H1 (cell line): Measurements from ENCODE around the gene ZDHHC11. TPM values are rescaled to one million over a fixed set of nuclear protein-coding genes. Genes with fewer than 3 reads are reported as not detected.
"Not testable (repeated sequence)": the region's sequence is repeated elsewhere in the genome, so short reads cannot be mapped to it uniquely, and the experiment has no call there.

Source experiments
- CTCF ChIA-PET: fragments of 300-600 bp; sonication (Branson Sonifier 250); formaldehyde crosslinking; loops from one replicate; lab custom pipeline; 2021; ENCODE audit not compliant: partially characterized antibody; lab: Charles Lee
- POLR2A ChIA-PET: fragments of 300-600 bp; sonication (Branson Sonifier 250); formaldehyde crosslinking; loops from one replicate; lab custom pipeline; 2021; ENCODE audit warnings: inconsistent platforms; ENCODE audit not compliant: partially characterized antibody; lab: Charles Lee
- DNase-seq, 2 experiments: peaks; one replicate each; pipeline versions ENCODE4 v3.0.0 to v3.0.0-alpha.2; 2010 to 2022; ENCODE audit warnings: low spot score in 2 of 2, low read depth in 1 of 2, mixed read lengths in 1 of 2
- FAIRE-seq: peaks from 2 replicates; lab custom pipeline; 2011; peaks lifted over from hg19 to GRCh38; lab: Jason Lieb, UNC
- H2AFZ ChIP-seq: 2 replicates; pipeline ENCODE4 v1.8.1; 2012; ENCODE audit warnings: low read length, inconsistent platforms
- H2AK5ac ChIP-seq: 2 replicates; pipeline ENCODE4 v1.6.1; 2013; ENCODE audit warnings: low read depth, low read length
- H2BK120ac ChIP-seq: replicated peaks from 2 replicates; pipeline ENCODE3; 2013; ENCODE audit warnings: low read depth, low read length, inconsistent platforms
- H2BK12ac ChIP-seq: 2 replicates; pipeline ENCODE4 v1.6.1; 2013; ENCODE audit warnings: low read depth, low read length
- H2BK15ac ChIP-seq: 2 replicates; pipeline ENCODE4 v1.6.1; 2013; ENCODE audit warnings: low read length
- H2BK20ac ChIP-seq: 2 replicates; pipeline ENCODE4 v1.6.1; 2013; ENCODE audit warnings: low read length
- H2BK5ac ChIP-seq: 2 replicates; pipeline ENCODE4 v1.6.1; 2013; ENCODE audit warnings: low read depth, low read length
- H3K14ac ChIP-seq: 2 replicates; pipeline ENCODE4 v1.6.1; 2013; ENCODE audit warnings: inconsistent platforms; ENCODE audit not compliant: insufficient read length
- H3K18ac ChIP-seq: 2 replicates; pipeline ENCODE4 v1.6.1; 2013; ENCODE audit warnings: low read length; ENCODE audit errors: extremely low read depth
- H3K23ac ChIP-seq: 2 replicates; pipeline ENCODE4 v1.6.1; 2013; ENCODE audit warnings: inconsistent platforms; ENCODE audit not compliant: insufficient read length
- H3K23me2 ChIP-seq: 2 replicates; pipeline ENCODE4 v1.6.1; 2013; ENCODE audit warnings: low read depth, low read length
- H3K27ac ChIP-seq: 2 replicates; pipeline ENCODE4 v1.6.1; 2011; ENCODE audit warnings: low read depth, low read length, inconsistent platforms
- H3K27me3 ChIP-seq, 4 experiments: replicated peaks in 1 of 4; 1 replicate in 1 of 4; 2 replicates in 3 of 4; pipeline versions ENCODE4 v1.6.1 to v1.8.1; 2011 to 2013; ENCODE audit warnings: low read length in 3 of 4, mild to moderate bottlenecking in 3 of 4, inconsistent platforms in 2 of 4, mixed read lengths in 2 of 4, moderate library complexity in 1 of 4; ENCODE audit not compliant: control insufficient read depth in 3 of 4, insufficient read depth in 3 of 4; ENCODE audit errors: extremely low read depth in 1 of 4
- H3K36me3 ChIP-seq, 4 experiments: 2 replicates each; pipeline versions ENCODE4 v1.6.1 to v1.8.1; 2011 to 2013; ENCODE audit warnings: mild to moderate bottlenecking in 4 of 4, low read length in 3 of 4, moderate library complexity in 2 of 4, control low read depth in 1 of 4, inconsistent platforms in 1 of 4; ENCODE audit not compliant: insufficient read depth in 4 of 4, control insufficient read depth in 2 of 4
- H3K4ac ChIP-seq: replicated peaks from 2 replicates; pipeline ENCODE3; 2013; ENCODE audit warnings: low read length, low read depth, mixed read lengths, inconsistent platforms; ENCODE audit not compliant: insufficient read length
- H3K4me1 ChIP-seq, 4 experiments: replicated peaks in 1 of 4; 1 replicate in 1 of 4; 2 replicates in 3 of 4; pipeline versions ENCODE4 v1.6.1 to v1.8.1; 2011 to 2013; ENCODE audit warnings: low read length in 3 of 4, inconsistent platforms in 2 of 4, mixed read lengths in 1 of 4; ENCODE audit not compliant: insufficient read depth in 4 of 4, control insufficient read depth in 3 of 4
- H3K4me2 ChIP-seq, 2 experiments: 2 replicates each; pipeline versions ENCODE4 v1.6.1 to v1.8.1; 2011 to 2013; ENCODE audit warnings: low read depth in 2 of 2, low read length in 2 of 2, control low read depth in 1 of 2, inconsistent platforms in 1 of 2, mild to moderate bottlenecking in 1 of 2; ENCODE audit not compliant: insufficient read depth in 1 of 2
- H3K4me3 ChIP-seq, 4 experiments: fragments of 200-600, 300-600 bp in 1 of 4; sonication (generic), shearing (Covaris generic), sonication (Bioruptor Twin) in 1 of 4; 2 replicates each; pipeline versions ENCODE4 v1.5.1 to v1.8.1; 2011 to 2016; ENCODE audit warnings: low read length in 4 of 4, low read depth in 3 of 4, control low read depth in 2 of 4, inconsistent platforms in 2 of 4, mild to moderate bottlenecking in 2 of 4, mixed read lengths in 1 of 4, moderate library complexity in 1 of 4; ENCODE audit not compliant: insufficient read depth in 2 of 4; ENCODE audit errors: extremely low read depth in 1 of 4
- H3K56ac ChIP-seq: replicated peaks from 2 replicates; pipeline ENCODE3; 2013; ENCODE audit warnings: low read depth, mild to moderate bottlenecking, mixed read lengths, low read length, inconsistent platforms; ENCODE audit not compliant: insufficient read length
- H3K79me1 ChIP-seq: 2 replicates; pipeline ENCODE4 v1.6.1; 2013; ENCODE audit warnings: low read depth, low read length, control low read depth
- H3K79me2 ChIP-seq, 2 experiments: 2 replicates each; pipeline versions ENCODE4 v1.6.1 to v1.8.1; 2012 to 2013; ENCODE audit warnings: low read length in 2 of 2, mild to moderate bottlenecking in 2 of 2, inconsistent platforms in 1 of 2; ENCODE audit not compliant: insufficient read depth in 2 of 2, control insufficient read depth in 1 of 2
- H3K9ac ChIP-seq, 4 experiments: replicated peaks in 1 of 4; 1 replicate in 1 of 4; 2 replicates in 3 of 4; pipeline versions ENCODE4 v1.6.1 to v1.8.1; 2011 to 2013; ENCODE audit warnings: low read depth in 3 of 4, low read length in 3 of 4, control low read depth in 2 of 4, mild to moderate bottlenecking in 2 of 4, moderate library complexity in 2 of 4, inconsistent platforms in 1 of 4; ENCODE audit errors: extremely low read depth in 1 of 4
- H3K9me3 ChIP-seq, 2 experiments: 2 replicates each; pipeline versions ENCODE4 v1.6.1 to v1.8.1; 2012 to 2013; ENCODE audit warnings: mild to moderate bottlenecking in 2 of 2, moderate library complexity in 2 of 2, control low read depth in 1 of 2, inconsistent platforms in 1 of 2, low read depth in 1 of 2, low read length in 1 of 2, mixed read lengths in 1 of 2; ENCODE audit not compliant: insufficient read depth in 2 of 2
- H4K20me1 ChIP-seq, 2 experiments: replicated peaks in 1 of 2; 2 replicates each; pipeline versions ENCODE3 to v1.8.1; 2011 to 2013; ENCODE audit warnings: inconsistent platforms in 2 of 2, low read length in 2 of 2, mild to moderate bottlenecking in 1 of 2; ENCODE audit not compliant: insufficient read depth in 2 of 2, control insufficient read depth in 1 of 2
- H4K5ac ChIP-seq: 2 replicates; pipeline ENCODE4 v1.6.1; 2013; ENCODE audit warnings: low read length, low read depth, mixed read lengths, inconsistent platforms; ENCODE audit not compliant: insufficient read length
- H4K8ac ChIP-seq: 2 replicates; pipeline ENCODE4 v1.8.0; 2013; ENCODE audit warnings: mild to moderate bottlenecking, moderate library complexity, low read length, inconsistent platforms; ENCODE audit not compliant: insufficient read depth; ENCODE audit errors: extremely low read depth
- H4K91ac ChIP-seq: replicated peaks from 2 replicates; pipeline ENCODE3; 2013; ENCODE audit warnings: low read length, mixed read lengths, inconsistent platforms; ENCODE audit not compliant: insufficient read length
- HDAC2 ChIP-seq, 2 experiments: fragments of 300-600 bp in 1 of 2; sonication (generic) in 1 of 2; IDR thresholded peaks; 2 replicates each; pipeline ENCODE4 v1.6.1; 2011 to 2012; ENCODE audit warnings: low read depth in 2 of 2, low read length in 2 of 2, mild to moderate bottlenecking in 2 of 2, moderate library complexity in 2 of 2, borderline replicate concordance in 1 of 2, inconsistent platforms in 1 of 2
- USF2 ChIP-seq: IDR thresholded peaks from 2 replicates; pipeline ENCODE4 v1.6.1; 2011; ENCODE audit warnings: low read length, improper control_type of control experiment
- WGBS, 2 experiments: shearing (Covaris generic) in 1 of 2; methylation state at CpG; one replicate each; pipeline versions ENCODE4 v1.1.6 to v1.1.7; 2013 to 2015; ENCODE audit warnings: low lambda C conversion rate in 2 of 2, mixed read lengths in 2 of 2, inconsistent platforms in 1 of 2, low coverage in 1 of 2, missing lambda C conversion rate in 1 of 2; ENCODE audit not compliant: insufficient replicate concordance in 2 of 2, insufficient coverage in 1 of 2, insufficient read length in 1 of 2; ENCODE audit errors: extremely low coverage in 1 of 2, missing lambda C conversion rate in 1 of 2; 5-methylcytosine and 5-hydroxymethylcytosine counted together
- polyA plus RNA-seq, 7 experiments: library from polyadenylated mRNA; depleted of rRNA in 3 of 7; stranded (reverse) in 5 of 7; unstranded in 2 of 7; fragments of >200 nt in 5 of 7; fragments of 200-250 nt in 2 of 7; gene quantifications; 1 replicate in 5 of 7; 2 replicates in 1 of 7; 4 replicates in 1 of 7; pipeline versions ENCODE4 v1.2.1 to v1.2.3, GENCODE V29; 2011 to 2013; ENCODE audit warnings: missing spikeins in 2 of 7, mixed read lengths in 2 of 7
- total RNA-seq: library from RNA; stranded (reverse); fragmentation: NEBNext Ultra II Directional; extraction: Animal tissue kit (Norgen Biotek cat#: 25700); gene quantifications from 2 replicates; pipeline ENCODE4 v1.2.1, GENCODE V29; 2021
- TF ChIP-seq, protein P1 (sequence below): IDR thresholded peaks from 2 replicates; pipeline ENCODE4 v1.6.1; 2012; ENCODE audit warnings: inconsistent platforms
- TF ChIP-seq, protein P2 (sequence below): IDR thresholded peaks from 2 replicates; pipeline ENCODE4 v1.6.1; 2012; ENCODE audit warnings: inconsistent platforms
- TF ChIP-seq, protein P3 (sequence below): IDR thresholded peaks from 2 replicates; pipeline ENCODE4 v1.6.1; 2011; ENCODE audit warnings: low read depth, mild to moderate bottlenecking, low read length; ENCODE audit not compliant: insufficient read depth

ZDHHC11 gene
- total and polyA plus RNA-seq, 2 of the 8 experiments (the other 6 are each of a cell fraction or from before 2014, with no cell fraction given) = 4.7 to 16.6 TPM

GRCh38 chr5:783049-783802, 67.6 kb downstream of the ZDHHC11 start:
- H2BK120ac ChIP-seq, POLR2A ChIA-PET, H4K5ac ChIP-seq, H3K27ac ChIP-seq, H2BK15ac ChIP-seq, H3K9me3 ChIP-seq, H3K56ac ChIP-seq, H3K18ac ChIP-seq, H4K20me1 ChIP-seq, H3K9ac ChIP-seq, H2BK12ac ChIP-seq, H2AFZ ChIP-seq, H3K79me2 ChIP-seq, H4K91ac ChIP-seq, H2BK20ac ChIP-seq, H3K4me1 ChIP-seq, H4K8ac ChIP-seq, CTCF ChIA-PET, H3K14ac ChIP-seq, FAIRE-seq, H2BK5ac ChIP-seq, H3K36me3 ChIP-seq, H3K4ac ChIP-seq, H3K23ac ChIP-seq, H3K79me1 ChIP-seq, H2AK5ac ChIP-seq: not testable (repeated sequence)
- Histone ChIP-seq H3K4me2 (peak overlapping the region; percentile 67), H3K4me3 (peak overlapping the region in 1 of 4 experiments; percentile 78; a peak in 3 of 8 replicates), H3K27me3 (peaks cover 9 to 18% (median 15%) of the 10 kb centered on the region in 4 experiments), H3K23me2 (peaks cover 14% of the 10 kb centered on the region; the same call in 1 of the 2 replicates)
- TF ChIP-seq, protein P1, sequence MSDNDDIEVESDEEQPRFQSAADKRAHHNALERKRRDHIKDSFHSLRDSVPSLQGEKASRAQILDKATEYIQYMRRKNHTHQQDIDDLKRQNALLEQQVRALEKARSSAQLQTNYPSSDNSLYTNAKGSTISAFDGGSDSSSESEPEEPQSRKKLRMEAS = peak; percentile 49; the same call in 1 of the 2 replicates
- peak; percentile 62; the same call in 1 of the 2 replicates for TF ChIP-seq USF2
- TF ChIP-seq, protein P2, sequence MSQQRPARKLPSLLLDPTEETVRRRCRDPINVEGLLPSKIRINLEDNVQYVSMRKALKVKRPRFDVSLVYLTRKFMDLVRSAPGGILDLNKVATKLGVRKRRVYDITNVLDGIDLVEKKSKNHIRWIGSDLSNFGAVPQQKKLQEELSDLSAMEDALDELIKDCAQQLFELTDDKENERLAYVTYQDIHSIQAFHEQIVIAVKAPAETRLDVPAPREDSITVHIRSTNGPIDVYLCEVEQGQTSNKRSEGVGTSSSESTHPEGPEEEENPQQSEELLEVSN = peak; percentile 45
- TF ChIP-seq HDAC2 (IDR thresholded peaks at IDR 0.05; ENCODE audit: borderline replicate concordance in 1 of 2, low read depth in 2 of 2, low read length in 2 of 2) = 0 out of 4 replicates have a peak, but pooled peaks of 1 of the 2 experiments have one; percentile 6
- TF ChIP-seq, protein P3, sequence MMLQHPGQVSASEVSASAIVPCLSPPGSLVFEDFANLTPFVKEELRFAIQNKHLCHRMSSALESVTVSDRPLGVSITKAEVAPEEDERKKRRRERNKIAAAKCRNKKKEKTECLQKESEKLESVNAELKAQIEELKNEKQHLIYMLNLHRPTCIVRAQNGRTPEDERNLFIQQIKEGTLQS = 0 out of 2 replicates have a peak, but pooled peaks have one; percentile 14
- WGBS, 2 experiments = 6% methylated on average over 19 of the region's 31 CpGs; no CpG with 5 or more reads in 1 of the 2 experiments
- DNase-seq = peak in 1 of 2 experiments; percentile 84
